Measurements from ENCODE around the gene GRAMD4. TPM values are rescaled to one million over a fixed set of nuclear protein-coding genes. Genes with fewer than 3 reads are reported as not detected.

GRAMD4 gene
- total RNA-seq, 1 donor from 2014 or later: 45.6 TPM

DNA sequence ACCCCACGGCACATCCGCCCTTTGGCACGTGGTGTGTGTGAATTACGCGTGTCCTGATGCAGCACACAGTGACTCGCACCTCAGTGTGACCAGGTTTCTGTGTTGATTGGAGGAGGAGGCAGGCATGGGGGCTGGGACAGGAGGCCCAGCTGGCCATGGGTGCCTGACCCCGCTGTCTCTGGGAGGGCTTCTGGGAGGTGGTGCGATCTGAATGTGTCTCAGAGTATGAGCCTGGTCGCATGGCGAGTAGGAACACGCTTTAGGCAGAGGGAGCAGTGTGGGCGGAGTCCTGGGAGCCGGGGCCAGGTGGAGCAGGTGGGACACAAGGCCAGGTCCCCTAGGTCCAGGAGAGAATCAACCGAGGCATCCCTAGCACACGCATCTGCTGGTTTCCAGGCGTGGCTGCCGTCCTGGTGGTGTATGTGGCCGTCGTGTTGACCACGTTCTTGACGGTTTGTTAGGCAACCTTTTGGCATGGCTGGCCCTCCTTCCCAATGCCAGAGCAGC lies 5.7 kb downstream of the GRAMD4 start:
- H3K4me1 Mint-ChIP-seq: peaks cover 33% of the 10 kb centered on the region
- H3K27me3 Mint-ChIP-seq: no peaks in the 10 kb centered on the region
- H3K36me3 Mint-ChIP-seq (ENCODE audit: low read depth): peaks cover 21% of the 10 kb centered on the region
- DNase-seq: no peak
- TF ChIP-seq, protein P1, sequence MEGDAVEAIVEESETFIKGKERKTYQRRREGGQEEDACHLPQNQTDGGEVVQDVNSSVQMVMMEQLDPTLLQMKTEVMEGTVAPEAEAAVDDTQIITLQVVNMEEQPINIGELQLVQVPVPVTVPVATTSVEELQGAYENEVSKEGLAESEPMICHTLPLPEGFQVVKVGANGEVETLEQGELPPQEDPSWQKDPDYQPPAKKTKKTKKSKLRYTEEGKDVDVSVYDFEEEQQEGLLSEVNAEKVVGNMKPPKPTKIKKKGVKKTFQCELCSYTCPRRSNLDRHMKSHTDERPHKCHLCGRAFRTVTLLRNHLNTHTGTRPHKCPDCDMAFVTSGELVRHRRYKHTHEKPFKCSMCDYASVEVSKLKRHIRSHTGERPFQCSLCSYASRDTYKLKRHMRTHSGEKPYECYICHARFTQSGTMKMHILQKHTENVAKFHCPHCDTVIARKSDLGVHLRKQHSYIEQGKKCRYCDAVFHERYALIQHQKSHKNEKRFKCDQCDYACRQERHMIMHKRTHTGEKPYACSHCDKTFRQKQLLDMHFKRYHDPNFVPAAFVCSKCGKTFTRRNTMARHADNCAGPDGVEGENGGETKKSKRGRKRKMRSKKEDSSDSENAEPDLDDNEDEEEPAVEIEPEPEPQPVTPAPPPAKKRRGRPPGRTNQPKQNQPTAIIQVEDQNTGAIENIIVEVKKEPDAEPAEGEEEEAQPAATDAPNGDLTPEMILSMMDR (IDR thresholded peaks at IDR 0.05): no peak
- H3K9me3 Mint-ChIP-seq: no peaks in the 10 kb centered on the region
- no peak overlapping the region for H3K27ac Mint-ChIP-seq
- intact Hi-C loops (cut with micrococcal nuclease): no loop called here
- no peak overlapping the region for H3K4me3 Mint-ChIP-seq
- POLR2A ChIA-PET: interaction anchor here (0.6 kb wide), 1 partner anchor 11 kb away, joined by 4 read pairs; no protein-coding TSS in a partner anchor
- no peak for ATAC-seq (ENCODE audit: low read depth)
- CTCF ChIA-PET: no interaction called here

DNA sequence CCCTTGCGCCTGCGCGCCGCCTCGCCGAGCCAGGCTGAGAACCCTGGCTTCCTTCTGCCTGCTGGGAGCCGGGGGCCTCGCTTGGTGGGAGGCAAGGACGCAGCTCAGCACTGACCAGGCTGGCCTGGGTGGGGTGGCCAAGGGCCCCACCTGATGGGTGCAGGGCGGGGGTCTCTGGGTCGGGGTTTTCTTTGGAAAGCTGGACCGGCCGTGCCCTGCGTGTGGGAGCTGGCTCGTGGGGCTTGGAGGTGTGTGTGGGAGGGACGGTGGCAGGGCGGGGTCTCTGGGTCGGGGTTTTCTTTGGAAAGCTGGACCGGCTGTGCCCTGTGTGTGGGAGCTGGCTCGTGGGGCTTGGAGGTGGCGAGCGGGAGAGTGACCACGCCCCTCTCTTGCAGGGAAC lies 6.2 kb downstream of the GRAMD4 start:
- H3K36me3 Mint-ChIP-seq (ENCODE audit: low read depth): peaks cover 23% of the 10 kb centered on the region
- H3K9me3 Mint-ChIP-seq: no peaks in the 10 kb centered on the region
- DNase-seq: no peak
- H3K4me1 Mint-ChIP-seq: peaks cover 29% of the 10 kb centered on the region
- intact Hi-C loops (cut with micrococcal nuclease): no loop called here
- ChIA-PET CTCF (no interaction called here), POLR2A (interaction anchor here (0.6 kb wide), 1 partner anchor 11 kb away, joined by 4 read pairs; no protein-coding TSS in a partner anchor)
- H3K4me3 Mint-ChIP-seq: no peak overlapping the region
- H3K27me3 Mint-ChIP-seq: no peaks in the 10 kb centered on the region
- H3K27ac Mint-ChIP-seq: no peak overlapping the region
- TF ChIP-seq, protein P1 (IDR thresholded peaks at IDR 0.05): no peak
- ATAC-seq (ENCODE audit: low read depth): no peak

DNA sequence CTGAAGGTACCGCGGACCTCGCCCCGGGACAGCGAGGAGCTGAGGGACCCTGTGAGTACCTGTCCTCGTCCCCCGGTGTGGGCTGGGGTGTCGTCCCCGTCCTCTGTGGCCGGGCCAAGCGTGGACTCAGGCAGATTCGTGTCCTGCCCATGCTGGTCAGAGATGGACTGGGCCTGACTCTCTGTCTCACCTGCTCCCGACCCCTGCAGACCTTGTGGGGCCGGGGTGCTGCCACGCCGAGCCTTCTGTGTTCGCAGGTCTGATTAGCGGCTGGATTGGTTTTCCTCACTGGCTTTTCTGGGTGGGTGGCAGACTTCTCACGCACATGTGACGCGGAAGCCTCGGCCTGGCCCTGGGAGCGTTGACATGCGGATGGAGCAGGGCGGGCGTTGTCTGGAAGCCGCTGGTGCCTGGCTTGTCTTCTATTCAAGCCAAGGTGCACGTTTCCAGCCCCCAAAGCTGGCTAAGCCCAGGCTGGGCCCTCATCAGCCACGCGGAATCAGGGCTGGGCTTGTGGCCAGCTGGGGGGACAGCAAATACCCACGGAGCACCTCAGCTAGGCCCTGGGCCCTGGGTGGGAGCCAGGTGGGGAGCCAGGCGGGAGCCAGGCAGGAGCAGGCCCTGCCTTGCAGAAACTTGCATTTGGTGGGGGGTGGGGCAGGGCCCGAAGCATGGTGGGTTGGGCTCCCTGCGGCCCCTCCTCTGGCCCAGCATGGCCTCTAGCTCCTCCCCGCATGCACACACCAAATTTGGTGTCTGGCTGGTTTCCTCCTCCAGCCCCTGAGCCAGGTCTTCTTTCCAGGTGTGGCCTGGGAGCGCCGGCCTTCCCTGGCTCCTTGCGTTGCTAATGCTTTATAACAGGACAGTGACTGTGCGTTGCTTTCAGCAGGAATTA lies 7.0 kb downstream of the GRAMD4 start:
- intact Hi-C loops (cut with micrococcal nuclease): no loop called here
- H3K27ac Mint-ChIP-seq: no peak overlapping the region
- H3K27me3 Mint-ChIP-seq: no peaks in the 10 kb centered on the region
- H3K9me3 Mint-ChIP-seq: no peaks in the 10 kb centered on the region
- ATAC-seq (ENCODE audit: low read depth) (no peak), DNase-seq (no peak)
- POLR2A ChIA-PET: no interaction called here
- H3K36me3 Mint-ChIP-seq (ENCODE audit: low read depth): peaks cover 23% of the 10 kb centered on the region
- H3K4me3 Mint-ChIP-seq: no peak overlapping the region
- TF ChIP-seq, protein P1 (IDR thresholded peaks at IDR 0.05): no peak
- CTCF ChIA-PET: no interaction called here
- H3K4me1 Mint-ChIP-seq: peaks cover 23% of the 10 kb centered on the region

DNA sequence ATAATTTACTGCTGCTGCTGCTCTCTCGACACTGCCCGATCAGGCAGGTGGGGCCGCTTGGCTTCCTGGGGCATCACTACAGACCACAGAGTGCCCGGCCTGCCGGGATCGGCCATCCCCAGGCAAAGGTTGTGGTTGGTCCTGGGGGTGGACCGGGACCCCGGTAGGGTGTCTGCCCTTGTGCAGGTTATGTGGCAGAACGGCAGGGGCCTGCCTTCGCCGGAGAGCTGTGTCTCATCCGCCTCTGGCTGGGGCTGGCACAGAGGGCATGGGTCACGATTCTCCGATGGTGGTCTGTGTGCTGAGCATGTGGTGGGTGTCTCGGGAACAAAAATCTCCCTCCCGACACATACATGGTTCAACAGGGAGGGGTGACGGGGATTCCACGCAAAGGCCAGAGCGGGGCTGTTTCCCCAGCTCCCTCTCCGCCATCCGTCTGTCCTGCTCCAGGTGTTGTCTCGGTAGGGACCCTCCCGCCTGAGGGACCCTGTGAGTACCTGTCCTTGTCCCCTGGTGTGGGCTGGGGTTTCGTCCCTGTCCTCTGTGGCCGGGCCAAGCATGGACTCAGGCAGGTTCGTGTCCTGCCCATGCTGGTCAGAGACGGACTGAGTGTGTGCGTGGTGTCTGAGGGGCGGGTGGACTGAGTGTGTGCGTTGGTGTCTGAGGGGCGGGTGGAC lies 7.8 kb downstream of the GRAMD4 start:
- no peaks in the 10 kb centered on the region for H3K9me3 Mint-ChIP-seq
- H3K4me3 Mint-ChIP-seq: no peak overlapping the region
- H3K4me1 Mint-ChIP-seq: peaks cover 17% of the 10 kb centered on the region
- TF ChIP-seq, protein P1 (IDR thresholded peaks at IDR 0.05): no peak
- H3K27me3 Mint-ChIP-seq: no peaks in the 10 kb centered on the region
- H3K27ac Mint-ChIP-seq: no peak overlapping the region
- intact Hi-C loops (cut with micrococcal nuclease): no loop called here
- CTCF ChIA-PET: no interaction called here
- DNase-seq: no peak
- POLR2A ChIA-PET: interaction anchor here (0.6 kb wide), 1 partner anchor 65 kb away, joined by 4 read pairs; no protein-coding TSS in a partner anchor
- peaks cover 23% of the 10 kb centered on the region for H3K36me3 Mint-ChIP-seq (ENCODE audit: low read depth)
- ATAC-seq (ENCODE audit: low read depth): no peak

DNA sequence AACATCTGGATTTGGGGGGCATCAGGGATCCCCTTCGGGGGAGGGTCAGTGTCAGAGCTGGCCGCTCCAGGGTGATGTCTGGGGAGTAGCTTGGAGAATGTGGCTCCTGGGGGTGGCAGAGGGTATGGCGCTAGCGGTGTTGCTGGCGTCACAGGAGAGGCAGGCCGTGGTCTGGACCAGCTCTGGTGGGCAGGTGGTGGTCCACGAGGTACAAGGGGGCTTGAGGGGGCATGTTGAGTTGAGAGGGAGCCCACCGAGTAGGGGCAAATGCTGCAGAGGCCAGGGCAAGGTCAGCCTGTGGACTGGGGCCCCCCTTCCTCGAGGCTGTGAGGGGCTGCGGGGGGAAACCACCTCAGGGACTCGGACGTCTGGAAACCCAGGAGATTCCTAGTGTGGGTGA lies 8.6 kb downstream of the GRAMD4 start:
- Mint-ChIP-seq H3K4me1 (peaks cover 9% of the 10 kb centered on the region), H3K27me3 (no peaks in the 10 kb centered on the region), H3K9me3 (no peaks in the 10 kb centered on the region), H3K36me3 (ENCODE audit: low read depth) (peaks cover 23% of the 10 kb centered on the region), H3K4me3 (no peak overlapping the region), H3K27ac (no peak overlapping the region)
- ATAC-seq (ENCODE audit: low read depth) (no peak), DNase-seq (no peak)
- intact Hi-C loops (cut with micrococcal nuclease): no loop called here
- CTCF ChIA-PET: no interaction called here
- POLR2A ChIA-PET: interaction anchor here (0.6 kb wide), 1 partner anchor 65 kb away, joined by 4 read pairs; no protein-coding TSS in a partner anchor
- TF ChIP-seq, protein P1 (IDR thresholded peaks at IDR 0.05): no peak
